IMR-90 (cell line): Measurements from ENCODE around the gene S100A5. TPM values are rescaled to one million over a fixed set of nuclear protein-coding genes. Genes with fewer than 3 reads are reported as not detected.
A peak's percentile ranks its signal among the peaks of the same experiment; 100 is the strongest.

Experiments used
- ATAC-seq: fragments of 200-7000 bp; cut with Tn5 transposase; 2 replicates; pipeline ENCODE4 v1.9.1; 2020; ENCODE audit warnings: low read depth, mild to moderate bottlenecking, moderate library complexity
- BruUV-seq: library from RNA; stranded (reverse); fragments of 400-500 nt; replicated peaks from 2 replicates; lab custom pipeline; 2021; lab: Mats Ljungman, UMichigan
- CTCF ChIA-PET: fragments of 300-600 bp; formaldehyde crosslinking; extraction: SDS; loops from one replicate; lab custom pipeline; 2021; ENCODE audit warnings: antibody characterized with exemption; lab: Yijun Ruan, JAX
- POLR2A ChIA-PET: fragments of 300-600 bp; sonication (Branson Sonifier 250); formaldehyde crosslinking; loops from one replicate; lab custom pipeline; 2022; ENCODE audit warnings: antibody characterized with exemption; ENCODE audit not compliant: unreplicated experiment; lab: Charles Lee
- DNase-seq: peaks from one replicate; pipeline ENCODE4 v3.0.0; 2013
- H2AFZ ChIP-seq: replicated peaks from 2 replicates; pipeline ENCODE3; 2013; ENCODE audit warnings: low read length, mild to moderate bottlenecking; ENCODE audit not compliant: poor library complexity
- H2AK5ac ChIP-seq: 2 replicates; pipeline ENCODE4 v1.6.1; 2013; ENCODE audit warnings: low read depth, low read length, inconsistent platforms
- H2AK9ac ChIP-seq: replicated peaks from 2 replicates; pipeline ENCODE3; 2013; ENCODE audit warnings: mild to moderate bottlenecking, low read depth, low read length, moderate library complexity; ENCODE audit not compliant: poor library complexity
- H2BK120ac ChIP-seq: 2 replicates; pipeline ENCODE4 v1.6.1; 2013; ENCODE audit warnings: low read depth, low read length, inconsistent platforms
- H2BK15ac ChIP-seq: 3 replicates; pipeline ENCODE4 v1.6.1; 2013; ENCODE audit warnings: low read depth, low read length, inconsistent platforms
- H2BK20ac ChIP-seq: 2 replicates; pipeline ENCODE4 v1.6.1; 2013; ENCODE audit warnings: low read depth, mild to moderate bottlenecking, inconsistent platforms, low read length, moderate library complexity
- H2BK5ac ChIP-seq: 2 replicates; pipeline ENCODE4 v1.6.1; 2013; ENCODE audit warnings: mild to moderate bottlenecking, low read depth, low read length, inconsistent platforms; ENCODE audit not compliant: poor library complexity, severe bottlenecking
- H3K14ac ChIP-seq: replicated peaks from 2 replicates; pipeline ENCODE4 v1.6.1; 2013; ENCODE audit warnings: low read depth, low read length, inconsistent platforms
- H3K18ac ChIP-seq: 2 replicates; pipeline ENCODE4 v1.6.1; 2013; ENCODE audit warnings: low read depth, low read length, control low read depth
- H3K23ac ChIP-seq: 2 replicates; pipeline ENCODE4 v1.6.1; 2013; ENCODE audit warnings: low read depth, low read length, inconsistent platforms
- H3K27ac ChIP-seq: 2 replicates; pipeline ENCODE4 v1.5.1; 2013; ENCODE audit warnings: mild to moderate bottlenecking, control low read depth, low read length; ENCODE audit not compliant: insufficient read depth
- H3K27me3 ChIP-seq: 2 replicates; pipeline ENCODE4 v1.6.1; 2013; ENCODE audit warnings: low read length; ENCODE audit not compliant: control insufficient read depth, insufficient read depth
- H3K36me3 ChIP-seq: 2 replicates; pipeline ENCODE4 v1.6.1; 2013; ENCODE audit warnings: low read length, mixed read lengths; ENCODE audit not compliant: control insufficient read depth, insufficient read depth
- H3K4ac ChIP-seq: 2 replicates; pipeline ENCODE4 v1.6.1; 2013; ENCODE audit warnings: low read depth, low read length, inconsistent platforms
- H3K4me1 ChIP-seq: 2 replicates; pipeline ENCODE4 v1.6.1; 2013; ENCODE audit warnings: low read length, mixed read lengths; ENCODE audit not compliant: control insufficient read depth, insufficient read depth
- H3K4me2 ChIP-seq: 2 replicates; pipeline ENCODE4 v1.6.1; 2013; ENCODE audit warnings: low read depth, mild to moderate bottlenecking, control low read depth, low read length, moderate library complexity
- H3K4me3 ChIP-seq: 2 replicates; pipeline ENCODE4 v1.5.1; 2013; ENCODE audit warnings: low read depth, mild to moderate bottlenecking, control low read depth, low read length, moderate library complexity; ENCODE audit not compliant: insufficient read depth
- H3K56ac ChIP-seq: 2 replicates; pipeline ENCODE4 v1.6.1; 2013; ENCODE audit warnings: low read length, inconsistent platforms; ENCODE audit not compliant: insufficient read depth; ENCODE audit errors: extremely low read depth
- H3K79me1 ChIP-seq, 2 experiments: 2 replicates each; pipeline ENCODE4 v1.6.1; 2013; ENCODE audit warnings: low read length in 2 of 2, inconsistent platforms in 1 of 2, low read depth in 1 of 2
- H3K9ac ChIP-seq: 2 replicates; pipeline ENCODE4 v1.6.1; 2013; ENCODE audit warnings: low read depth, low read length, control low read depth
- H3K9me1 ChIP-seq: 2 replicates; pipeline ENCODE4 v1.6.1; 2013; ENCODE audit warnings: low read length, inconsistent platforms; ENCODE audit not compliant: insufficient read depth
- H3K9me3 ChIP-seq: 2 replicates; pipeline ENCODE4 v1.6.1; 2013; ENCODE audit warnings: low read length; ENCODE audit not compliant: control insufficient read depth, insufficient read depth
- H4K20me1 ChIP-seq: 2 replicates; pipeline ENCODE4 v1.6.1; 2013; ENCODE audit warnings: low read length, inconsistent platforms; ENCODE audit not compliant: insufficient read depth
- H4K5ac ChIP-seq: 2 replicates; pipeline ENCODE4 v1.6.1; 2013; ENCODE audit warnings: mild to moderate bottlenecking, low read depth, low read length, control low read depth
- H4K8ac ChIP-seq, 2 experiments: 2 replicates each; pipeline ENCODE4 v1.6.1; 2013; ENCODE audit warnings: low read depth in 2 of 2, low read length in 2 of 2, control low read depth in 1 of 2, inconsistent platforms in 1 of 2
- H4K91ac ChIP-seq: 2 replicates; pipeline ENCODE4 v1.6.1; 2013; ENCODE audit warnings: low read depth, low read length, inconsistent platforms; ENCODE audit not compliant: insufficient read depth
- BHLHE40 ChIP-seq: fragments of 150-350 bp; IDR thresholded peaks from 2 replicates; pipeline ENCODE4 v1.6.1; 2016; ENCODE audit warnings: mild to moderate bottlenecking, low read depth, low read length
- CHD1 ChIP-seq: IDR thresholded peaks from 2 replicates; pipeline ENCODE4 v1.6.1; 2012; ENCODE audit warnings: low read depth, low read length, improper control_type of control experiment
- CTCF ChIP-seq: conservative IDR thresholded peaks from 2 replicates; pipeline ENCODE4 v1.5.1; 2012; ENCODE audit warnings: mild to moderate bottlenecking, low read depth, low read length, improper control_type of control experiment
- ELK1 ChIP-seq: fragments of 150-350 bp; IDR thresholded peaks from 2 replicates; pipeline ENCODE4 v1.6.1; 2016; ENCODE audit warnings: low read depth, mild to moderate bottlenecking, low read length, moderate library complexity, borderline replicate concordance
- FOS ChIP-seq: fragments of 150-350 bp; IDR thresholded peaks from 2 replicates; pipeline ENCODE4 v1.6.1; 2016; ENCODE audit warnings: low read depth, low read length
- MAZ ChIP-seq: IDR thresholded peaks from 2 replicates; pipeline ENCODE4 v1.6.1; 2012; ENCODE audit warnings: low read depth, mild to moderate bottlenecking, low read length, improper control_type of control experiment, moderate library complexity, borderline replicate concordance
- MXI1 ChIP-seq: IDR thresholded peaks from 2 replicates; pipeline ENCODE4 v1.6.1; 2012; ENCODE audit warnings: low read depth, mild to moderate bottlenecking, low read length, moderate library complexity, borderline replicate concordance
- NFE2L2 ChIP-seq: fragments of 150-350 bp; IDR thresholded peaks from 2 replicates; pipeline ENCODE4 v1.6.1; 2016; ENCODE audit warnings: low read depth, mild to moderate bottlenecking, low read length
- POLR2A ChIP-seq: IDR thresholded peaks from 2 replicates; pipeline ENCODE4 v1.6.1; 2012; ENCODE audit warnings: mild to moderate bottlenecking, low read depth, low read length
- RAD21 ChIP-seq: IDR thresholded peaks from 2 replicates; pipeline ENCODE4 v1.6.1; 2012; ENCODE audit warnings: low read length, improper control_type of control experiment
- RCOR1 ChIP-seq: IDR thresholded peaks from 2 replicates; pipeline ENCODE4 v1.6.1; 2012; ENCODE audit warnings: mild to moderate bottlenecking, low read length, improper control_type of control experiment; ENCODE audit not compliant: insufficient replicate concordance
- RFX5 ChIP-seq: IDR thresholded peaks from 2 replicates; pipeline ENCODE4 v1.8.0; 2012; ENCODE audit warnings: low read depth, mild to moderate bottlenecking, low read length, moderate library complexity
- SMC3 ChIP-seq: fragments of 150-350 bp; IDR thresholded peaks from 2 replicates; pipeline ENCODE4 v1.6.1; 2016; ENCODE audit warnings: low read depth, mild to moderate bottlenecking, antibody characterized with exemption, low read length, moderate library complexity
- WGBS, 2 experiments: methylation state at CpG; one replicate each; pipeline versions ENCODE4 v1.1.5 to v1.1.7; 2013; ENCODE audit warnings: missing lambda C conversion rate in 2 of 2; ENCODE audit not compliant: insufficient read length in 1 of 2; ENCODE audit errors: extremely low coverage in 2 of 2; 5-methylcytosine and 5-hydroxymethylcytosine counted together
- dilution Hi-C: fragments of 300-500 bp; cut with HindIII; formaldehyde crosslinking; loops from one replicate; pipeline ENCODE4 v1.14.3; 2018; ENCODE audit warnings: low sequenced_read_pairs; ENCODE audit not compliant: unreplicated experiment
- in situ Hi-C: fragments of 300-500 bp; cut with MboI; formaldehyde crosslinking; loops from 3 replicates; pipeline ENCODE4 v1.14.3; 2019; ENCODE audit warnings: low sequenced_read_pairs, inconsistent platforms, mixed read lengths
- intact Hi-C: fragments of 100-400 bp; cut with micrococcal nuclease; formaldehyde crosslinking; loops from 2 replicates; pipeline ENCODE4 v1.10.0; 2022
- polyA plus RNA-seq, 3 experiments: library from polyadenylated mRNA; depleted of rRNA; stranded (reverse); fragments of >200 nt; gene quantifications; 2 replicates each; pipeline ENCODE4 v1.2.3, GENCODE V29; 2012; ENCODE audit warnings: low replicate concordance in 1 of 3
- total RNA-seq: library from RNA; depleted of rRNA; stranded (reverse); fragments of >200 nt; gene quantifications from 2 replicates; pipeline ENCODE4 v1.2.3, GENCODE V29; 2012

Gene S100A5
- total and polyA plus RNA-seq, 2 of the 4 experiments (the other 2 are of a cell fraction): 0.27 TPM; not detected in 1

- no peak for TF ChIP-seq NFE2L2
- TF ChIP-seq FOS: no peak
Observed at GRCh38 chr1:153509036-153509435, 31.7 kb downstream of the S100A5 start (continued).

GRCh38 chr1:153507926-153508583 lies 32.7 kb downstream of the S100A5 start:
- WGBS, 2 experiments: 100% methylated on average over 2 of the region's 11 CpGs; no CpG with 5 or more reads in 1 of the 2 experiments
- Histone ChIP-seq H3K27ac (peak overlapping the region; percentile 57; the same call in 1 of the 2 replicates), H2BK15ac (peak overlapping the region; percentile 65; the same call in 2 of the 3 replicates), H4K5ac (peak overlapping the region; percentile 34), H3K14ac (peak overlapping the region; percentile 11), H4K8ac (peak overlapping the region; percentile 79 to 82), H4K20me1 (no peaks in the 10 kb centered on the region), H2AK5ac (peak overlapping the region; percentile 96), H4K91ac (peak overlapping the region; percentile 58; the same call in 1 of the 2 replicates), H2AK9ac (peak overlapping the region; percentile 68), H3K9me3 (no peaks in the 10 kb centered on the region), H3K4me2 (no peak overlapping the region), H3K9me1 (peaks cover 12% of the 10 kb centered on the region), H3K56ac (peak overlapping the region; percentile 33), H3K9ac (no peak overlapping the region), H3K4ac (peak overlapping the region; percentile 86), H3K36me3 (no peaks in the 10 kb centered on the region), H3K79me1 (peaks cover 0 to 4% of the 10 kb centered on the region in 2 experiments; a peak in 1 of 4 replicates), H3K18ac (peak overlapping the region; percentile 32; the same call in 1 of the 2 replicates), H2BK120ac (peak overlapping the region; percentile 85), H3K4me3 (no peak overlapping the region), H2BK20ac (peak overlapping the region; percentile 56), H2BK5ac (peak overlapping the region; percentile 42), H2AFZ (peak overlapping the region; percentile 67), H3K23ac (peak overlapping the region; percentile 10; the same call in 1 of the 2 replicates), H3K4me1 (peaks cover 23% of the 10 kb centered on the region), H3K27me3 (no peaks in the 10 kb centered on the region)
- ATAC-seq: no peak
- in situ Hi-C loops (loop anchor here (5.0 kb wide), 1 partner anchor 239 kb away; no protein-coding TSS in a partner anchor), dilution Hi-C loops (no loop called here), intact Hi-C loops (loop anchor here (10.0 kb wide), 1 partner anchor 477 kb away; the partner anchor contains the start of gene RAB13)
- no peak for DNase-seq
- BruUV-seq: no TSS peak
- ChIA-PET CTCF (interaction anchor here (2.0 to 2.4 kb wide), 2 partner anchors 60 to 120 kb away, joined by 7 to 11 read pairs; partner anchors contain the start of genes S100A1 and S100A13), POLR2A (no interaction called here)
- TF ChIP-seq SMC3 (no peak), ELK1 (no peak), MXI1 (no peak), RAD21 (no peak), RCOR1 (no peak), RFX5 (no peak), CTCF (no peak), POLR2A (no peak), BHLHE40 (no peak), NFE2L2 (no peak), FOS (no peak), MAZ (no peak), CHD1 (no peak)
